ENCODE results near the gene MAN1B1. TPM values are rescaled to one million over a fixed set of nuclear protein-coding genes. Genes with fewer than 3 reads are reported as not detected.
A peak's percentile ranks its signal among the peaks of the same experiment; 100 is the strongest.

MAN1B1 gene
- total RNA-seq, 1 donor from 2014 or later: 59.8 TPM

- H3K36me3 Mint-ChIP-seq (ENCODE audit: unreplicated experiment): no peaks in the 10 kb centered on the region
- H3K4me3 Mint-ChIP-seq (ENCODE audit: unreplicated experiment): no peak overlapping the region
- H3K27ac Mint-ChIP-seq (ENCODE audit: unreplicated experiment): no peak overlapping the region
- peaks cover 3% of the 10 kb centered on the region for H3K4me1 Mint-ChIP-seq (ENCODE audit: low read depth, unreplicated experiment)
- TF ChIP-seq CTCF (IDR thresholded peaks at IDR 0.05; ENCODE audit: partially characterized antibody, unreplicated experiment): no peak
- peaks cover 3% of the 10 kb centered on the region for H3K9me3 Mint-ChIP-seq (ENCODE audit: unreplicated experiment)
- H3K27me3 Mint-ChIP-seq (ENCODE audit: unreplicated experiment): no peaks in the 10 kb centered on the region
- no peak for DNase-seq
These were observed 21.3 kb upstream of the MAN1B1 start for GRCh38 chr9:137065336-137065967.

- H3K9me3 Mint-ChIP-seq (ENCODE audit: unreplicated experiment): peaks cover 7% of the 10 kb centered on the region
- H3K27ac Mint-ChIP-seq (ENCODE audit: unreplicated experiment): no peak overlapping the region
- DNase-seq: no peak
- peaks cover 8% of the 10 kb centered on the region for H3K4me1 Mint-ChIP-seq (ENCODE audit: low read depth, unreplicated experiment)
- no peak overlapping the region for H3K4me3 Mint-ChIP-seq (ENCODE audit: unreplicated experiment)
- no peaks in the 10 kb centered on the region for H3K36me3 Mint-ChIP-seq (ENCODE audit: unreplicated experiment)
- TF ChIP-seq CTCF (IDR thresholded peaks at IDR 0.05; ENCODE audit: partially characterized antibody, unreplicated experiment): no peak
- peaks cover 4% of the 10 kb centered on the region for H3K27me3 Mint-ChIP-seq (ENCODE audit: unreplicated experiment)
These were observed 20.5 kb upstream of the MAN1B1 start for GRCh38 chr9:137066096-137066861.

DNA sequence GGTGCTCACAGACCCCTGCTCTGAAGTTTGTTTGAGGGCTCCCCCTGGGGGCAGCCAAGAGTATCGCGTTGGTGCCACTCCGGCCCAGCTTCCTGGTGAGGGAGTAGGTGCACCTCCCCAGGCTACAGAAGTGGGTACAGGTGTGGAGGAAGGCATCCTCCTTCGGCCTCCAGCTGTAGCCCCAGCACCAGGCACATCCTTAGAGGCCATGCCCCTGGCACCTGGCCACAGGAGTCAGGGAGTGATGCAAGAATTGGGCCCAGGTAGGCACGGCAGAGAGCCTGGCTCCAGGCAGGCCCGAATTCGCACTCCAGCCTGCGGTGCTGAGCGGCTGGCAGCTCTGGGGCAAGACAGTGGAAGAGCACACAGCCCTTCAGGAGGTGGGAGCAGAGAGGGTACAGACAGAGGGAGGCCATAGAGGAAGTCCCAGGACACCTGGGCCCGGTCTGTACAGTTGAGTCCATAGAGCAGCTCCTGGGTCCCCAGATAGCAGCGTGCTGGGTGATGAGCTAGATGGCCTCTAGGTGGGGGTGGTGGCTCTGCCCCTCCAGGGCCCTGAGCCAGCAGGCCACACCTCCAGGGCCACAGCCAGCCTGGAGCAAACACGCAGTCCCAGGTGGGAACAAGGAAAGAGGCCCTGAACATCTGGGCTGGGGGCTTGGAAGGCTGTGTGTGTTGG is 18.8 kb upstream of the MAN1B1 start:
- Mint-ChIP-seq H3K27ac (ENCODE audit: unreplicated experiment) (no peak overlapping the region), H3K27me3 (ENCODE audit: unreplicated experiment) (peaks cover 6% of the 10 kb centered on the region), H3K36me3 (ENCODE audit: unreplicated experiment) (no peaks in the 10 kb centered on the region), H3K9me3 (ENCODE audit: unreplicated experiment) (peaks cover 5% of the 10 kb centered on the region), H3K4me1 (ENCODE audit: low read depth, unreplicated experiment) (peaks cover 8% of the 10 kb centered on the region), H3K4me3 (ENCODE audit: unreplicated experiment) (no peak overlapping the region)
- TF ChIP-seq CTCF (IDR thresholded peaks at IDR 0.05; ENCODE audit: partially characterized antibody, unreplicated experiment): peak; percentile 88
- peak; percentile 80 for DNase-seq

DNA sequence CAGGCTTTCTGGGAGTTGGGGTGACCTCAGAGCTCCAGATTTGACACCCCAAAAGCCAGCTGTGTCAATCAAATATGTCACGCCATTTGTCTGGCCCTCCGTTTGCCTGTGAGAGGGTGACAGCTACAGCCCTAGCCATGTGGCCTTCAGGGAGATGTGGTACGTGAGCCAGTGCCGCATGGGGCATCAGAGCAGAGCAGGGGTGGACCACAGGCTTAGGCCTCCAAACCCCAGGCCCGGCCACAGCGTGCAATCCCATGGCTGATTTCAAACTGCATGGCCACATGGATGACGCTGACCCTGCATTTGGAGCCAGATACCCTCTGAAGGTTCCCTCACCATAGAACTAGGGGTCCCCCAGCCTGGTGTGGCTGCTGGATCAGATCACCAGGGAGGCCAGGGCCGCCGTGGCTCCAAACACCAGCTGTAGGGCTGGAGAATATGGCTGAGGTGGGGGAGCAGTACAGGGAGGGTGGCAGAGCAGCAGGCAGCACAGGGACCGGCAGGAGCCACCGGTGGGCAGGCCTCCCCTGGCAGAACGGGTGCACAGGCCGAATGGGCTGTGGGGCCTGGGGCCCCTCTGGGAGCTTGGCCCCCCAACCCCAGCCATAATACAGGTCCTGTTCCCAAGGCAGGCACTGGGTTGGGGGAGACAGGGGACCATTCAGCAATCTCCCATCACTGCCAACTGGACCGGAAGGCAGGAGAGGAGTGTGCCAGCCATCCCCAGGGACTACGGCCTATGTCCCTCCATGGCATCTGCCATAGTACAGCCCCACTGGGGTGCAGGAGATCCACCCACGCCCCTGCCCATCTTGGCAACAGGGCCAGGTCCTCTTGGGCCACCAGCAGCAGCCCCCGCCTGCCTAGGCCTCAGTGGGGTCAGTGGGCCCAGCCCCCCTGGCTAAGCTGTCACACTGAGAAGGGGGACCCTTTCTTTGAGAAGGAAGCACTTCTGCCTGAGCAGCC is 18.0 kb upstream of the MAN1B1 start:
- Mint-ChIP-seq H3K27ac (ENCODE audit: unreplicated experiment) (no peak overlapping the region), H3K27me3 (ENCODE audit: unreplicated experiment) (peaks cover 7% of the 10 kb centered on the region), H3K9me3 (ENCODE audit: unreplicated experiment) (peaks cover 9% of the 10 kb centered on the region), H3K4me1 (ENCODE audit: low read depth, unreplicated experiment) (peaks cover 8% of the 10 kb centered on the region), H3K4me3 (ENCODE audit: unreplicated experiment) (peak overlapping the region; percentile 67), H3K36me3 (ENCODE audit: unreplicated experiment) (no peaks in the 10 kb centered on the region)
- DNase-seq: no peak
- no peak for TF ChIP-seq CTCF (IDR thresholded peaks at IDR 0.05; ENCODE audit: partially characterized antibody, unreplicated experiment)
